Fibroblast of lung (primary cell): ENCODE results near the gene A3GALT2.

Experiments
- EZH2 ChIP-seq: IDR thresholded peaks from 2 replicates; pipeline ENCODE4 v1.5.1; 2012; ENCODE audit warnings: low read length, control low read depth, mild to moderate bottlenecking; ENCODE audit errors: missing control alignments
- TF ChIP-seq, protein P1 (sequence below), 2 donors: IDR thresholded peaks in 1 of 2; conservative IDR thresholded peaks in 1 of 2; 1 replicate in 1 of 2; 2 replicates in 1 of 2; pipeline ENCODE4 v1.5.1; 2011 to 2012; ENCODE audit warnings: low read length in 2 of 2, control low read depth in 1 of 2, inconsistent platforms in 1 of 2, low read depth in 1 of 2, mild to moderate bottlenecking in 1 of 2

GRCh38 chr1:33298623-33299277 lies 22.1 kb downstream of the A3GALT2 start:
- no peak for TF ChIP-seq EZH2
- TF ChIP-seq, protein P1, sequence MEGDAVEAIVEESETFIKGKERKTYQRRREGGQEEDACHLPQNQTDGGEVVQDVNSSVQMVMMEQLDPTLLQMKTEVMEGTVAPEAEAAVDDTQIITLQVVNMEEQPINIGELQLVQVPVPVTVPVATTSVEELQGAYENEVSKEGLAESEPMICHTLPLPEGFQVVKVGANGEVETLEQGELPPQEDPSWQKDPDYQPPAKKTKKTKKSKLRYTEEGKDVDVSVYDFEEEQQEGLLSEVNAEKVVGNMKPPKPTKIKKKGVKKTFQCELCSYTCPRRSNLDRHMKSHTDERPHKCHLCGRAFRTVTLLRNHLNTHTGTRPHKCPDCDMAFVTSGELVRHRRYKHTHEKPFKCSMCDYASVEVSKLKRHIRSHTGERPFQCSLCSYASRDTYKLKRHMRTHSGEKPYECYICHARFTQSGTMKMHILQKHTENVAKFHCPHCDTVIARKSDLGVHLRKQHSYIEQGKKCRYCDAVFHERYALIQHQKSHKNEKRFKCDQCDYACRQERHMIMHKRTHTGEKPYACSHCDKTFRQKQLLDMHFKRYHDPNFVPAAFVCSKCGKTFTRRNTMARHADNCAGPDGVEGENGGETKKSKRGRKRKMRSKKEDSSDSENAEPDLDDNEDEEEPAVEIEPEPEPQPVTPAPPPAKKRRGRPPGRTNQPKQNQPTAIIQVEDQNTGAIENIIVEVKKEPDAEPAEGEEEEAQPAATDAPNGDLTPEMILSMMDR (conservative IDR thresholded peaks at IDR 0.05 in 1 of 2, IDR thresholded peaks at IDR 0.05 in 1 of 2; ENCODE audit: low read depth in 1 of 2, low read length in 2 of 2): peak; percentile 86 to 96
